HCT116 (cell line): ENCODE data around the gene ING4. TPM values are rescaled to one million over a fixed set of nuclear protein-coding genes. Genes with fewer than 3 reads are reported as not detected.

Experiments used
- ATAC-seq: fragments of 200-7000 bp; cut with Tn5 transposase; 2 replicates; pipeline ENCODE4 v1.9.1; 2020; ENCODE audit warnings: mild to moderate bottlenecking, moderate library complexity
- BruUV-seq: library from RNA; stranded (reverse); fragments of 400-500 nt; replicated peaks from 2 replicates; lab custom pipeline; 2021; lab: Mats Ljungman, UMichigan
- CTCF ChIA-PET: fragments of 300-600 bp; sonication (Branson Sonifier 250); formaldehyde crosslinking; loops from one replicate; lab custom pipeline; 2021; ENCODE audit warnings: antibody characterized with exemption; lab: Charles Lee
- POLR2A ChIA-PET: fragments of 300-600, 350-600 bp; sonication (Branson Sonifier 250); formaldehyde crosslinking; loops from one replicate; lab custom pipeline; 2021; ENCODE audit warnings: antibody characterized with exemption; lab: Charles Lee
- RAD21 ChIA-PET, 2 experiments: fragments of 300-600 bp; sonication (Branson Sonifier 250); formaldehyde crosslinking; loops; one replicate each; lab custom pipeline; 2023; ENCODE audit warnings: low total read pairs in 2 of 2; ENCODE audit not compliant: uncharacterized antibody in 2 of 2, unreplicated experiment in 2 of 2, low non-redundant PET in 1 of 2; lab: Charles Lee
- DNase-seq: peaks from one replicate; pipeline ENCODE4 v3.0.0-alpha.2; 2010; ENCODE audit warnings: low read depth, low spot score
- H2AFZ ChIP-seq: fragments of 200-600 bp; shearing (Covaris generic), sonication (generic); 2 replicates; pipeline ENCODE4 v1.6.1; 2017; ENCODE audit warnings: low read depth, mixed run types, mixed read lengths, antibody characterized with exemption, low read length; ENCODE audit not compliant: poor library complexity, severe bottlenecking
- H3K27ac ChIP-seq: 2 replicates; pipeline ENCODE4 v1.5.1; 2012; ENCODE audit warnings: low read depth, low read length
- H3K27me3 ChIP-seq: fragments of 200-600 bp; sonication (generic); 2 replicates; pipeline ENCODE4 v1.6.1; 2016; ENCODE audit warnings: mixed run types, low read length, mixed read lengths; ENCODE audit not compliant: insufficient read depth
- H3K36me3 ChIP-seq, 2 experiments: fragments of 200-500 bp in 1 of 2; fragments of 200-600 bp in 1 of 2; sonication (Bioruptor generic) in 1 of 2; sonication (generic) in 1 of 2; 2 replicates each; pipeline versions ENCODE4 v1.5.1 to v1.6.1; 2014 to 2016; ENCODE audit warnings: low read length in 2 of 2, inconsistent platforms in 1 of 2, mixed read lengths in 1 of 2, mixed run types in 1 of 2; ENCODE audit not compliant: insufficient read depth in 2 of 2, control insufficient read depth in 1 of 2
- H3K4me1 ChIP-seq, 2 experiments: fragments of 200-600 bp in 1 of 2; sonication (generic) in 1 of 2; 2 replicates each; pipeline versions ENCODE4 v1.5.1 to v1.6.1; 2012 to 2017; ENCODE audit warnings: low read length in 2 of 2, inconsistent platforms in 1 of 2, mild to moderate bottlenecking in 1 of 2, mixed read lengths in 1 of 2, mixed run types in 1 of 2, moderate library complexity in 1 of 2; ENCODE audit not compliant: insufficient read depth in 2 of 2, control insufficient read depth in 1 of 2
- H3K4me2 ChIP-seq: fragments of 200-600 bp; sonication (generic); 2 replicates; pipeline ENCODE4 v1.6.1; 2017; ENCODE audit warnings: mixed run types, low read length, mixed read lengths
- H3K4me3 ChIP-seq, 2 experiments: fragments of 200-600 bp in 1 of 2; sonication (generic) in 1 of 2; replicated peaks in 1 of 2; 2 replicates each; pipeline ENCODE4 v1.5.1; 2011 to 2016; ENCODE audit warnings: low read length in 2 of 2, control low read depth in 1 of 2, low read depth in 1 of 2, mild to moderate bottlenecking in 1 of 2, mixed read lengths in 1 of 2, mixed run types in 1 of 2
- H3K79me2 ChIP-seq: fragments of 200-600 bp; sonication (generic); 2 replicates; pipeline ENCODE4 v1.6.1; 2017; ENCODE audit warnings: mild to moderate bottlenecking, mixed run types, low read length, moderate library complexity, mixed read lengths; ENCODE audit not compliant: insufficient read depth
- H3K9ac ChIP-seq: fragments of 200-600 bp; sonication (generic); 2 replicates; pipeline ENCODE4 v1.6.1; 2016; ENCODE audit warnings: low read length, mixed read lengths
- H3K9me2 ChIP-seq: fragments of 200-600 bp; sonication (generic), shearing (Covaris generic); 2 replicates; pipeline ENCODE4 v1.6.1; 2017; ENCODE audit warnings: mixed run types, mild to moderate bottlenecking, moderate library complexity; ENCODE audit not compliant: insufficient read depth
- H3K9me3 ChIP-seq, 2 experiments: fragments of 200-500 bp in 1 of 2; fragments of 200-600 bp in 1 of 2; sonication (Bioruptor generic) in 1 of 2; sonication (generic) in 1 of 2; 2 replicates each; pipeline ENCODE4 v1.6.1; 2014 to 2017; ENCODE audit warnings: low read length in 2 of 2, mixed read lengths in 2 of 2, inconsistent platforms in 1 of 2, low read depth in 1 of 2, mild to moderate bottlenecking in 1 of 2, mixed run types in 1 of 2, moderate library complexity in 1 of 2; ENCODE audit not compliant: control insufficient read depth in 1 of 2, insufficient read depth in 1 of 2
- H4K20me1 ChIP-seq: fragments of 200-600 bp; sonication (generic), shearing (Covaris generic); 2 replicates; pipeline ENCODE4 v1.6.1; 2017; ENCODE audit warnings: mixed run types, mild to moderate bottlenecking, moderate library complexity; ENCODE audit not compliant: insufficient read depth
- FOSL1 ChIP-seq: IDR thresholded peaks from 2 replicates; pipeline ENCODE4 v1.6.1; 2012; ENCODE audit warnings: low read depth
- ZBTB33 ChIP-seq: IDR thresholded peaks from 2 replicates; pipeline ENCODE4 v1.6.1; 2011; ENCODE audit warnings: mild to moderate bottlenecking, low read length, moderate library complexity; ENCODE audit not compliant: insufficient replicate concordance; ENCODE audit errors: extremely low read depth
- ZFX ChIP-seq: fragments of 450-650 bp; IDR thresholded peaks from 2 replicates; pipeline ENCODE4 v1.6.1; 2017
- intact Hi-C: fragments of 100-400 bp; cut with micrococcal nuclease; formaldehyde crosslinking; loops from 2 replicates; pipeline ENCODE4 v1.10.0; 2022
- total RNA-seq: library from RNA; stranded (reverse); gene quantifications from one replicate; pipeline ENCODE4 v1.2.1, GENCODE V29; 2021; ENCODE audit not compliant: unreplicated experiment

The ING4 gene
- total RNA-seq, 1 experiment from 2014 or later = 17.9 TPM

DNA sequence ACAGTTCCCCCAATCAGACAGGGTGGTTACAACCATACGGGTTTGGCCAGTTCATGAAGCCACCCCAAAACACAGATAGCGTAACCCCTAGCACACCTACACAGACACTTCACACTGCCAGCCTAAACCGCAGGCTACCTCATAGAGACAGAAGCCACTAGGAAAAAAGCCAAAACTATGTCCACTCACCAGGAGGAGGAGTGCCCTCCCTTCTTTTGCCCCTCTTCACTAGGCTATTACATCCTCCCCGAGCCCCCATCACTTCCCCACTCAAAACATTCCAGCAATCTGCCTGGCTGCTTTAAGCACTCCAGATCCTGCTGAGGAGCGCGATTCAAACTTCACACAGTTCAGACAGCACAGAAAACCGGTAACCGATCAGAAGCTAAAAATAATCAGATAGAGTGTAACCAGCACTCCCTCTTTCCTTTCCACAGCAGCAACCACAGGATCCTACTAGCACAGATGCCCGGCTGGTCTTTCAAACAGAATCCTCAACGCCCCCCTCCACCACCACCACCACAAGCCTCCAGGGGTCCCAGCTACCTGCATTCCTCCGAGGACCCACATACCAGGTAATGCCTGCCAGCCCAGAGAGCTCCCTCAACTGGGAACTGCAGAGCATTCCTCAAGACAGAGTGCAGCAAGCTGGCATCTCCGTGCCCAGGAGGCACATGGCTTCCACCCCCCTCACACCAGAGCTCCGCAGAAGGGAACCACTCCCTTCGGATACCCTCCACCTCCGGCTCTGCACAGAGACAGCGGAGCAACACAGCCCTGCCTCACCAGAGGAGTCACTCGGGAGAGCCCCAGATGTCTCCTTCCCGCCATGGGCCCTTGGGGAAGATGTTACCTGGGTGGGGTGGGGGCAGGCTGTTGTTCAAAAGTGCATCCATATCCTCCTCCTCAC is 57.2 kb downstream of the ING4 start:
- H3K4me1 ChIP-seq = peaks cover 27 to 41% of the 10 kb centered on the region in 2 experiments
- POLR2A ChIA-PET = no interaction called here
- H3K9ac ChIP-seq = peak overlapping the region; percentile 83
- peaks cover 28 to 43% of the 10 kb centered on the region in 2 experiments for H3K36me3 ChIP-seq
- RAD21 ChIA-PET = no interaction called here
- no peaks in the 10 kb centered on the region for H3K27me3 ChIP-seq
- H3K27ac ChIP-seq = peak overlapping the region; percentile 88
- ATAC-seq (no peak; the same call in 1 of the 2 replicates), DNase-seq (no peak)
- H4K20me1 ChIP-seq = no peaks in the 10 kb centered on the region; the same call in 1 of the 2 replicates
- peak overlapping the region; percentile 87 to 89 for H3K4me3 ChIP-seq
- intact Hi-C loops = loop anchor here (2.0 to 5.0 kb wide), 3 partner anchors 38 to 247 kb away; partner anchors contain the start of genes CDCA3, ING4, NOP2 and USP5
- BruUV-seq = TSS peak; percentile 41
- no peaks in the 10 kb centered on the region for H3K9me2 ChIP-seq
- TF ChIP-seq FOSL1 (no peak), ZFX (no peak)
- H3K4me2 ChIP-seq = peak overlapping the region; percentile 96
- H2AFZ ChIP-seq = no peak overlapping the region
- CTCF ChIA-PET = no interaction called here
- H3K79me2 ChIP-seq = peaks cover 60% of the 10 kb centered on the region
- no peaks in the 10 kb centered on the region for H3K9me3 ChIP-seq

- Histone ChIP-seq H3K79me2 (peaks cover 72% of the 10 kb centered on the region), H3K4me2 (peak overlapping the region; percentile 96), H2AFZ (no peak overlapping the region), H3K4me3 (peak overlapping the region in 1 of 2 experiments; percentile 87; a peak in 1 of 4 replicates), H3K9me2 (no peaks in the 10 kb centered on the region), H3K27me3 (no peaks in the 10 kb centered on the region), H3K27ac (0 out of 2 replicates have a peak overlapping the region, but pooled peaks have one; percentile 24), H3K9ac (peak overlapping the region; percentile 83), H3K36me3 (peaks cover 40 to 55% of the 10 kb centered on the region in 2 experiments), H4K20me1 (no peaks in the 10 kb centered on the region; the same call in 1 of the 2 replicates), H3K4me1 (peaks cover 26 to 41% of the 10 kb centered on the region in 2 experiments), H3K9me3 (no peaks in the 10 kb centered on the region)
- ATAC-seq (no peak), DNase-seq (no peak)
- intact Hi-C loops = loop anchor here (5.0 kb wide), 2 partner anchors 37 to 248 kb away; partner anchors contain the start of genes CDCA3, NOP2 and USP5
- no peak for TF ChIP-seq ZBTB33
- RAD21 ChIA-PET = no interaction called here
- POLR2A ChIA-PET = interaction anchor here (1.7 kb wide), 1 partner anchor 9 kb away, joined by 6 read pairs; no protein-coding TSS in a partner anchor
- no TSS peak for BruUV-seq
- CTCF ChIA-PET = no interaction called here
These were observed 58.5 kb downstream of the ING4 start for GRCh38 chr12:6604259-6605029.
